BE2C (cell line): ENCODE results near the gene NACC2.

Source experiments
- DNase-seq: peaks from one replicate; pipeline ENCODE4 v3.0.0-alpha.2; 2020
- H3K27me3 ChIP-seq: fragments of 250-450 bp; sonication (Bioruptor Pico); 2 replicates; pipeline ENCODE4 v1.5.1; 2020; ENCODE audit warnings: mild to moderate bottlenecking
- H3K36me3 ChIP-seq: fragments of 250-450 bp; sonication (Bioruptor Pico); 2 replicates; pipeline ENCODE4 v1.5.1; 2020; ENCODE audit warnings: mild to moderate bottlenecking
- H3K4me1 ChIP-seq: fragments of 250-450 bp; sonication (Bioruptor Pico); 2 replicates; pipeline ENCODE4 v1.5.1; 2020
- H3K4me3 ChIP-seq: 2 replicates; pipeline ENCODE4 v1.5.1; 2011; ENCODE audit warnings: low read depth, low read length
- H3K9me3 ChIP-seq: fragments of 250-450 bp; sonication (Bioruptor Pico); 2 replicates; pipeline ENCODE4 v1.5.1; 2020
- TF ChIP-seq, protein P1 (sequence below): IDR thresholded peaks from 2 replicates; pipeline ENCODE4 v1.5.1; 2012; ENCODE audit warnings: mild to moderate bottlenecking, low read depth, low read length

NACC2 gene

DNA sequence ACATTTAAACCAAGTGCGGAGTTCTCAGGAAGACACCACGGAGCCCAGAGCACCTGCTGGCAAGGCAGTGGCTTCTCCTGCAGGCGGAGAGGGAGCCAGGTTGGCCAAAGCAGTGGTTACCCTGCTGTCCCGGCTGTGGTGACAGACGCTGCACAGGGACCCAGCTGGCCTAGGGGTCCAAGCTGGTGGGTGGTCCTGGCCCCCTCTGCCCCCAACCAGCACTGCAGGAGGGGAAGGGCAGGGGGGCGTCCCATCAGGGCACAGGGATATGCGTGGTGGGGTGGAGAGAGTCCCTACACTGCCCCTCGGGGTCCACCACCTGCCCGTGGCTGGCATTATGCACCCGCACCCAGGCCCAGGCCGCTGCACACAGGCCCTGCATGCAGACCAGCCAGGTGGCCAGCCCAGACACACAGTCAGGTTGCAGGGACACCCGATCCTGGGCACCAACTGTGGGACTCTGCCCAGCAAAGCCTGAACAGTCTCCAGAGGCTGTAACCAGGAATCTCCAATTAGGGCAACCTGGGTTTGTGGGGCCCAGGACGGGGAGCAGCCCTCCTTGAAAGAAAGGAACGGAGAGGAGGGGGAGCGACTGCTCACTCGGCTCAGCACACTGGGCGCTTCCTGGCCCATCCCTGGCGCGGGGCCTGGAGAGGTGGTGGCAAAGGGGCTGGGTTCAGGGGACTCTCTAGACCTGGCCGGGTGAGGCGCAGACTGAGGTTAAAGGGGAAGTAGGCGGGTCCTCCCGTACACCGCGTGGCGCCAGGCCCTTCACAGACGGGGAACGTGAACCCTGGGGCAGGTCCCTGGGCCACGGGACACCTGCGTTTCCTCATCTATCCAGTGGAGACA, 46.3 kb downstream of the NACC2 start:
- no peaks in the 10 kb centered on the region for H3K36me3 ChIP-seq
- TF ChIP-seq, protein P1, sequence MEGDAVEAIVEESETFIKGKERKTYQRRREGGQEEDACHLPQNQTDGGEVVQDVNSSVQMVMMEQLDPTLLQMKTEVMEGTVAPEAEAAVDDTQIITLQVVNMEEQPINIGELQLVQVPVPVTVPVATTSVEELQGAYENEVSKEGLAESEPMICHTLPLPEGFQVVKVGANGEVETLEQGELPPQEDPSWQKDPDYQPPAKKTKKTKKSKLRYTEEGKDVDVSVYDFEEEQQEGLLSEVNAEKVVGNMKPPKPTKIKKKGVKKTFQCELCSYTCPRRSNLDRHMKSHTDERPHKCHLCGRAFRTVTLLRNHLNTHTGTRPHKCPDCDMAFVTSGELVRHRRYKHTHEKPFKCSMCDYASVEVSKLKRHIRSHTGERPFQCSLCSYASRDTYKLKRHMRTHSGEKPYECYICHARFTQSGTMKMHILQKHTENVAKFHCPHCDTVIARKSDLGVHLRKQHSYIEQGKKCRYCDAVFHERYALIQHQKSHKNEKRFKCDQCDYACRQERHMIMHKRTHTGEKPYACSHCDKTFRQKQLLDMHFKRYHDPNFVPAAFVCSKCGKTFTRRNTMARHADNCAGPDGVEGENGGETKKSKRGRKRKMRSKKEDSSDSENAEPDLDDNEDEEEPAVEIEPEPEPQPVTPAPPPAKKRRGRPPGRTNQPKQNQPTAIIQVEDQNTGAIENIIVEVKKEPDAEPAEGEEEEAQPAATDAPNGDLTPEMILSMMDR = no peak
- peak; percentile 9 for DNase-seq
- H3K9me3 ChIP-seq = no peaks in the 10 kb centered on the region
- H3K27me3 ChIP-seq = no peaks in the 10 kb centered on the region
- no peak overlapping the region for H3K4me3 ChIP-seq
- peaks cover 5% of the 10 kb centered on the region for H3K4me1 ChIP-seq

DNA sequence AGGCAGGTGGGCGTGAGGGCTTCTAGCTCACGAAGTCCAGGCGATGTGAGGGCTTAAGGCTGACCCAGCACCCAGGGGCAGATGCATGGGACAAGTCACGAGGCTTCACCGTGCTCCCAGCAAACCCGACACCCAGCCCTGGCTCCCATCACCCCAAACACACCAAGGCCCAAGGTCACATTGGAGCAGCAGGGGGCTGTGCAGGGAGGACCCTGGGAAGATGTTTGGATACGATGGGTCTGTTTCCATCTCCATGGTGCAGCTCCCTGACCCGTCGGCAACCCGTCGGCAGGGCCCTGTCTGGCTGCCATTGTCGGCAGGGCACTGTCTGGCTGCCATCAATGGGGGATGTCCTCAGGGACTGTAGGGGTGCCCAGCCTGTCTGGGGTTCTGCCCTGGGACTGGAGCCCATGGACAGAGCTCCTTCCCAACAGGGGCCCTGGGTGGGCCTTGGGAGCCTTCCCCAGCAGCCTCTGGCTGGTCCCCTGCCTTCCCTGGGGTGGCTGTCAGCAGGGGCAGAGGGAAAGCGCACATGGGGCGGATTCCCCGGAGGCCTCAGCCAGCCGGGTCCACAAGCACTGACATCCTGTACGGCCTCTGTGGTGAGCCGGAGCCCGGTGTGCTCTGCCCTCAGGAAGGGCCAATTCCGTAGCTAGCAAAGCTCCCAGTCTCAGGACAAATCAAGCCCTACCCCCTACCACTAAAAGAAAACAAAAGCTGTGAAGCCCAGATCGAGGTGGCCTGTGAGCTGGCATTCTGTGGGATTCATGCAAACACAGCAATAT, 47.1 kb downstream of the NACC2 start:
- Histone ChIP-seq H3K27me3 (no peaks in the 10 kb centered on the region), H3K9me3 (no peaks in the 10 kb centered on the region), H3K36me3 (no peaks in the 10 kb centered on the region), H3K4me3 (no peak overlapping the region), H3K4me1 (peaks cover 5% of the 10 kb centered on the region)
- peak; percentile 12 for DNase-seq
- TF ChIP-seq, protein P1 = no peak

- no peak for DNase-seq
- Histone ChIP-seq H3K27me3 (no peaks in the 10 kb centered on the region), H3K4me3 (no peak overlapping the region), H3K36me3 (no peaks in the 10 kb centered on the region), H3K4me1 (no peaks in the 10 kb centered on the region), H3K9me3 (no peaks in the 10 kb centered on the region)
- TF ChIP-seq, protein P1 = no peak
Measured at GRCh38 chr9:136047076-136047774, 47.9 kb downstream of the NACC2 start.

DNA sequence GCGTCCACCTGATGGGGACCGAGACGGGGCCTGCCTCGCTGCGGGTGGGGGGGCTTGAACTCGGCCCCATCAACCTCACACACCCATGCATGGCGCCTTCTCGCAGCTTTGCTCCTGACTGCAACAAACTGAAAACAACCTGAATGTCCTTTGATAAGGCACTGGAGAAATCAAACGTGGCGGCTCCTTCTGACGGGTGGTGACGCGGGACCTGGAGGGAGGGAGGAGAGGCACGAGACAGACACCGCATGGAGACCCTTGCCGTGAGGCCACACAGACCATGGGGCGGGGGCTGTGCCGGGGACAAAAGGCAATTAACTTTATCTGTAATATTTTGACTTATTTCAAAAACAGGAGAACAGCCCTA, 48.6 kb downstream of the NACC2 start:
- TF ChIP-seq, protein P1 = no peak
- H3K9me3 ChIP-seq = no peaks in the 10 kb centered on the region
- DNase-seq = no peak
- no peaks in the 10 kb centered on the region for H3K36me3 ChIP-seq
- no peaks in the 10 kb centered on the region for H3K4me1 ChIP-seq
- no peak overlapping the region for H3K4me3 ChIP-seq
- H3K27me3 ChIP-seq = no peaks in the 10 kb centered on the region

DNA sequence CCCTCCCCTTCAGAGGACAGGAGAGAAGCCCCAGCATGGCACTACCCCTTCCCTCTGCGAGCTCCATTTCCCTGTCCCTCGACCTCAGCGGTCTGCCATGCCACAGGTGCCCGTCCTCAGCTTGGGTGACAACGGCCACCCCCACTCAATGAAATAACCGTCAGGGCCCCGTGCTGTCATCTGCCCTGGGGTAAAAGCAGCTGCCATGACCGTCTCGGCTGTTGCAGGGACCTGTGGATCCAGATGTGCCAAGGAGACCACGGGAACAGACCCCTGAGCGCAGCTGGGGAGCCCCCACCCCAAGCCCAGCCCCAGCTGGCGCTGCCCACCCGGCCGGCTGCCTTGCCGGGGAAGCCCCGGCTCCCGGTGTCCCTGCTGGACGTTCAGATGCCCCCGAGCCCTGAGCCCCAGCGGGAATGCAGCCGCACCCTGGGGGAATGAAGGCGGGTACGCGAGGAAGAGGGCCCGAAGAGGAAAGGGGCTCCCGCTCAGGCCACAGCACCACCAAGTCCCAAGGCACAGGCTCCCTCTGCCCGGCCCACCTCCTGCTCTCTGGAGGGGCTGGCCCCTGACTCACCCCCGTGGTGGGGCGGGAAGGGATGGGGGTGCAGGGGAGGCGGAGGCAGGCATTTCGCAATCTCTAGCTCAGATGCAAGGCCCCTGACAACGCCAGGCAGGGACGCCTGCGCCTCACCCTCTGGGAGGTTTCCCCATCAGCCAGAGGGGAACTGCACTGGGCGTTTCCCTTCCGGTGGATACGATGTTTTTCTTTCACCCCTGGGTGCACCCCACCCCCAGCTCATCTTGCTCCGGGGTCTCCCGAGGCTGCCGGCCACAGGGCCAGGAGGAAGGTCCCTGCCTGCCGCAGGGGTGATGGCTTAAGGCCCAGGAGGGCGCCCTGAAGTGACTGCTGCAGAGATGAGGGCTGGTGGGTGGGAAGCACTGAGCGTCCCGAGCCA, 49.2 kb downstream of the NACC2 start:
- peak; percentile 11 for DNase-seq
- no peaks in the 10 kb centered on the region for H3K36me3 ChIP-seq
- no peaks in the 10 kb centered on the region for H3K9me3 ChIP-seq
- TF ChIP-seq, protein P1 = no peak
- no peak overlapping the region for H3K4me3 ChIP-seq
- H3K27me3 ChIP-seq = no peaks in the 10 kb centered on the region
- no peaks in the 10 kb centered on the region for H3K4me1 ChIP-seq
